Measurements from ENCODE around the gene PLPPR3.

- TF ChIP-seq CTCF (optimal IDR thresholded peaks at IDR 0.05 in 1 of 3, IDR thresholded peaks at IDR 0.05 in 1 of 3, conservative IDR thresholded peaks at IDR 0.05 in 1 of 3; ENCODE audit: extremely low read depth in 1 of 3, insufficient read depth in 2 of 3, low read length in 3 of 3) (no peak), EZH2 (IDR thresholded peaks at IDR 0.05; ENCODE audit: low read length) (no peak)
Observed at GRCh38 chr19:827710-828321, 6.1 kb upstream of the PLPPR3 start, which contains the start of gene AZU1.

All from keratinocyte (primary cell).